ENCODE results near the gene TNF. TPM values are rescaled to one million over a fixed set of nuclear protein-coding genes. Genes with fewer than 3 reads are reported as not detected.
A peak's percentile ranks its signal among the peaks of the same experiment; 100 is the strongest.

The TNF gene
- total and polyA plus RNA-seq, 2 of the 13 experiments (the other 11 are each of a cell fraction or from before 2014, with no cell fraction given): not detected

DNA sequence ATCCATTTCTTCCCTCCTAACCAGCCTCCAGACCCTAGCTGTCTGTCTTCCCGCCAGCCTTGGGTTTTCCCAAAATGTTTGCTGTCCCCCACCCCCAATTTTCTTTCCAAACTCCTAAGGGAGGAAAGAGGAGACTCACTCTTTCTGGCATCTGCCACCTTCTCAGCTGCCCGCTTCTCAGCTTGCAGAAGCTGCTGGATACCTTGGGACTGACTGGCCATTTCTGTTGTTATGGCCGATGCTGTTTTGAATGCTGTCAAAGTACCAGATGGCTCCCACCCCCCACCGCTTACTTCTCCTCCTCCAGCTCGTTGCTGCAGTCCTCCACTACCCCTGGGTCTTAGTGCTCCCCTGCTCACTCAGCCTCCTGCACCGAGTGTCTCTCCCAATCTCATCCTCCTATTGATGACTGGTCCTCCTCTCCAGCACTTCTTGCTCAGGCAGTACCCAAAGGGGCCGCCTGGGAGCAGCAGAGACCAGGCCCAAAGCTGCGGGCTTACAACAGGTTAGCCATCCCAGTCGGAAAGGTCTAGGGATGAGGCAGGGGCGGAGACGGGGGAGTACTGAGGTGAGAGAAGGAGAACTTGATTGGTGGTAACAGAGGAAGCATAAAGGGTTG, 28.9 kb upstream of the TNF start, which contains the start of gene ATP6V1G2 (continued):
- TF ChIP-seq, protein P1, sequence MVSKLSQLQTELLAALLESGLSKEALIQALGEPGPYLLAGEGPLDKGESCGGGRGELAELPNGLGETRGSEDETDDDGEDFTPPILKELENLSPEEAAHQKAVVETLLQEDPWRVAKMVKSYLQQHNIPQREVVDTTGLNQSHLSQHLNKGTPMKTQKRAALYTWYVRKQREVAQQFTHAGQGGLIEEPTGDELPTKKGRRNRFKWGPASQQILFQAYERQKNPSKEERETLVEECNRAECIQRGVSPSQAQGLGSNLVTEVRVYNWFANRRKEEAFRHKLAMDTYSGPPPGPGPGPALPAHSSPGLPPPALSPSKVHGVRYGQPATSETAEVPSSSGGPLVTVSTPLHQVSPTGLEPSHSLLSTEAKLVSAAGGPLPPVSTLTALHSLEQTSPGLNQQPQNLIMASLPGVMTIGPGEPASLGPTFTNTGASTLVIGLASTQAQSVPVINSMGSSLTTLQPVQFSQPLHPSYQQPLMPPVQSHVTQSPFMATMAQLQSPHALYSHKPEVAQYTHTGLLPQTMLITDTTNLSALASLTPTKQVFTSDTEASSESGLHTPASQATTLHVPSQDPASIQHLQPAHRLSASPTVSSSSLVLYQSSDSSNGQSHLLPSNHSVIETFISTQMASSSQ (IDR thresholded peaks at IDR 0.05; ENCODE audit: low read depth): no peak
- TF ChIP-seq, protein P1 (CRISPR knock-in tag; IDR thresholded peaks at IDR 0.05; ENCODE audit: borderline replicate concordance): no peak
- TF ChIP-seq PHF5A (CRISPR knock-in tag; IDR thresholded peaks at IDR 0.05; ENCODE audit: low read depth, unreplicated experiment): peak; percentile 51
- TF ChIP-seq HDAC2 (CRISPR knock-in tag; IDR thresholded peaks at IDR 0.05): peak; percentile 72
- TF ChIP-seq ZNF567 (CRISPR knock-in tag; IDR thresholded peaks at IDR 0.05; ENCODE audit: borderline replicate concordance): no peak
- peak; percentile 63; the same call in 1 of the 2 replicates for TF ChIP-seq ZNF572 (CRISPR knock-in tag; IDR thresholded peaks at IDR 0.05)
- peak; percentile 48; the same call in 1 of the 3 replicates for TF ChIP-seq MXI1 (IDR thresholded peaks at IDR 0.05; ENCODE audit: borderline replicate concordance, low read depth, low read length)
- TF ChIP-seq NONO (IDR thresholded peaks at IDR 0.05): no peak
- peak; percentile 88 for TF ChIP-seq NONO (CRISPR knock-in tag; conservative IDR thresholded peaks at IDR 0.05)
- 0 out of 2 replicates have a peak, but pooled peaks have one; percentile 11 for TF ChIP-seq SIX4 (CRISPR knock-in tag; IDR thresholded peaks at IDR 0.05)
- peak; percentile 63 for TF ChIP-seq FOSL2 (CRISPR knock-in tag; IDR thresholded peaks at IDR 0.05)
- TF ChIP-seq NRL (CRISPR knock-in tag; IDR thresholded peaks at IDR 0.05; ENCODE audit: borderline replicate concordance): peak; percentile 37; the same call in 1 of the 2 replicates
- TF ChIP-seq ZBTB33 (CRISPR knock-in tag; IDR thresholded peaks at IDR 0.05): peak; percentile 48; the same call in 1 of the 2 replicates
- TF ChIP-seq GTF2F1 (IDR thresholded peaks at IDR 0.05; ENCODE audit: low read length): no peak
- TF ChIP-seq SMC3 (IDR thresholded peaks at IDR 0.05; ENCODE audit: low read length): peak; percentile 91
- peak; percentile 19; the same call in 1 of the 2 replicates for TF ChIP-seq FOXA3 (CRISPR knock-in tag; IDR thresholded peaks at IDR 0.05)
- peak; percentile 22; the same call in 1 of the 2 replicates for TF ChIP-seq RXRA (CRISPR knock-in tag; IDR thresholded peaks at IDR 0.05)
- TF ChIP-seq PITX1 (CRISPR knock-in tag; IDR thresholded peaks at IDR 0.05): peak; percentile 50; the same call in 1 of the 2 replicates
- 0 out of 2 replicates have a peak, but pooled peaks have one; percentile 30 for TF ChIP-seq RFX5 (IDR thresholded peaks at IDR 0.05; ENCODE audit: low read depth, low read length)
- peak; percentile 75; the same call in 1 of the 2 replicates for TF ChIP-seq ZBTB39 (CRISPR knock-in tag; IDR thresholded peaks at IDR 0.05)
- TF ChIP-seq ZNF619 (CRISPR knock-in tag; IDR thresholded peaks at IDR 0.05): 0 out of 2 replicates have a peak, but pooled peaks have one; percentile 18
- peak; percentile 56; the same call in 1 of the 2 replicates for TF ChIP-seq GATAD2A (CRISPR knock-in tag; IDR thresholded peaks at IDR 0.05)
